ENCODE measurements around the gene PRR14L. TPM values are rescaled to one million over a fixed set of nuclear protein-coding genes. Genes with fewer than 3 reads are reported as not detected.

Gene PRR14L
- total RNA-seq, 1 experiment from 2014 or later: 138 TPM

DNA sequence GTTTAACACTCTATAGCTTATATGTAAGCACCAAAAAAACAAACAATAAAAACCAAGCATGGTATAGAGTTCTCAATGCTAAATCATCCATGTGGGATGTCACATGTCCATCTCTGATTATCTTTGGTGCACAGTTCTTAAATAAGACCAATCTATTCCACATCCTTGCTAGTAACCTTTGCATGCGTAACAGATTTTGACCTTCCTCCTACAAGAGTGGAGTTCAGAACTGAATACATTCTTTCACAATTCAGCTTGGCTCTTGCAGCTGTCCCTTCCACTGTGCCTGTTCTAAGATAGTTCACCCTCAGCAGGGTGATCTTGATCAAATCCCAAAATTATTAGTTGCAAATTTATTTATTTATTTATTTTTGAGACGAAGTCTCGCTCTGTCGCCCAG lies 21.1 kb downstream of the PRR14L start:
- Histone ChIP-seq H4K91ac (ENCODE audit: insufficient read length, low read depth, low read length) (no peak overlapping the region), H3K18ac (ENCODE audit: insufficient read length, low read depth, low read length) (no peak overlapping the region), H3K56ac (ENCODE audit: insufficient read length, low read depth, low read length) (no peak overlapping the region), H3K27ac (ENCODE audit: insufficient read length, low read depth, low read length) (no peak overlapping the region), H3K4ac (ENCODE audit: low read depth, low read length) (no peak overlapping the region), H4K20me1 (ENCODE audit: control insufficient read depth, insufficient read depth, insufficient read length) (no peaks in the 10 kb centered on the region), H3K14ac (ENCODE audit: insufficient read depth, low read length) (no peak overlapping the region), H3K27me3 (ENCODE audit: insufficient read depth, low read length) (no peaks in the 10 kb centered on the region), H3K79me2 (ENCODE audit: insufficient read depth, low read length) (peaks cover 4% of the 10 kb centered on the region; the same call in 1 of the 2 replicates), H2BK12ac (ENCODE audit: insufficient read length, low read depth, low read length) (no peak overlapping the region), H4K5ac (ENCODE audit: insufficient read length, low read depth, low read length) (no peak overlapping the region), H2BK5ac (ENCODE audit: insufficient read length, low read length) (no peak overlapping the region), H4K8ac (replicated peaks; ENCODE audit: insufficient read length, low read depth, low read length) (no peak overlapping the region), H3K9ac (ENCODE audit: extremely low read depth, insufficient read length, low read length) (no peak overlapping the region), H3K9me3 (ENCODE audit: control insufficient read depth, low read depth, low read length) (no peaks in the 10 kb centered on the region), H2AK5ac (ENCODE audit: insufficient read length, low read length) (no peak overlapping the region), H3T11ph (ENCODE audit: low read length) (no peak overlapping the region), H2BK20ac (ENCODE audit: low read depth, low read length, poor library complexity, severe bottlenecking) (no peak overlapping the region), H3K79me1 (ENCODE audit: insufficient read depth, low read depth, low read length, poor library complexity, severe bottlenecking) (peaks cover 12% of the 10 kb centered on the region), H3K23me2 (ENCODE audit: insufficient read length, low read depth, low read length, poor library complexity, severe bottlenecking) (no peaks in the 10 kb centered on the region), H3K4me1 (ENCODE audit: insufficient read depth, low read length) (no peaks in the 10 kb centered on the region), H2AFZ (ENCODE audit: low read length) (no peak overlapping the region), H2BK15ac (ENCODE audit: low read depth, low read length) (no peak overlapping the region), H3K23ac (ENCODE audit: insufficient read length, low read depth, low read length) (no peak overlapping the region), H2BK120ac (ENCODE audit: low read depth, low read length, poor library complexity, severe bottlenecking) (no peak overlapping the region), H3K4me2 (ENCODE audit: insufficient read depth, insufficient read length, low read length) (no peak overlapping the region)
- Mint-ChIP-seq H3K27ac (no peak overlapping the region; a peak in 1 of 7 replicates), H3K4me1 (peaks cover 6 to 9% of the 10 kb centered on the region in 2 experiments; a peak in 3 of 4 replicates), H3K9me3 (peaks cover 2 to 3% of the 10 kb centered on the region in 2 experiments; a peak in 2 of 5 replicates), H3K27me3 (ENCODE audit: low read depth) (no peaks in the 10 kb centered on the region; the same call in 1 of the 2 replicates), H3K36me3 (ENCODE audit: insufficient read depth in 1 of 3, low read depth in 3 of 3) (peaks cover 20 to 46% (median 36%) of the 10 kb centered on the region in 3 experiments), H3K4me3 (no peak overlapping the region)
- no peak for TF ChIP-seq CTCF (conservative IDR thresholded peaks at IDR 0.05)
- no peak for DNase-seq
- no CpG with 5 or more reads among the region's 4 CpGs for WGBS (ENCODE audit: extremely low coverage, insufficient read length, low lambda C conversion rate)
